Spleen (tissue), 11 donors: ENCODE data around the gene DUSP16. TPM values are rescaled to one million over a fixed set of nuclear protein-coding genes. Genes with fewer than 3 reads are reported as not detected.

Experiments used
- DNase-seq: peaks from one replicate; pipeline ENCODE4 v3.0.0-alpha.2; 2020
- H3K27ac ChIP-seq, 8 donors: fragments of 200-600 bp; sonication (generic) in 7 of 8; 1 replicate in 4 of 8; 2 replicates in 4 of 8; pipeline versions ENCODE4 v1.5.0 to v1.8.0; 2016 to 2021; ENCODE audit warnings: inconsistent platforms in 4 of 8, mild to moderate bottlenecking in 4 of 8, moderate library complexity in 1 of 8
- H3K27me3 ChIP-seq, 7 donors: fragments of 200-600 bp; sonication (generic) in 6 of 7; replicated peaks in 1 of 7; 1 replicate in 4 of 7; 2 replicates in 3 of 7; pipeline versions ENCODE4 v1.5.0 to v1.8.0; 2016 to 2021; ENCODE audit warnings: inconsistent platforms in 3 of 7, mild to moderate bottlenecking in 1 of 7
- H3K36me3 ChIP-seq, 6 donors: fragments of 200-600 bp; sonication (generic) in 5 of 6; 1 replicate in 4 of 6; 2 replicates in 2 of 6; pipeline versions ENCODE4 v1.5.0 to v1.8.0; 2016 to 2021; ENCODE audit warnings: inconsistent platforms in 2 of 6
- H3K4me1 ChIP-seq, 6 donors: fragments of 200-600 bp; sonication (generic) in 5 of 6; 1 replicate in 3 of 6; 2 replicates in 3 of 6; pipeline versions ENCODE4 v1.5.0 to v1.8.0; 2016 to 2021; ENCODE audit warnings: inconsistent platforms in 3 of 6
- H3K4me3 ChIP-seq, 8 donors: fragments of 200-600 bp; sonication (generic) in 7 of 8; 1 replicate in 4 of 8; 2 replicates in 4 of 8; pipeline versions ENCODE4 v1.5.0 to v1.8.0; 2016 to 2021; ENCODE audit warnings: inconsistent platforms in 4 of 8, mild to moderate bottlenecking in 4 of 8, moderate library complexity in 2 of 8
- H3K9me3 ChIP-seq, 8 donors: fragments of 200-600 bp; sonication (generic) in 7 of 8; 1 replicate in 4 of 8; 2 replicates in 4 of 8; pipeline versions ENCODE4 v1.5.0 to v1.8.0; 2016 to 2021; ENCODE audit warnings: inconsistent platforms in 4 of 8
- CTCF ChIP-seq, 11 experiments: fragments of 200-600 bp in 7 of 11; fragments of 450-650 bp in 4 of 11; sonication (generic) in 4 of 11; IDR thresholded peaks in 8 of 11; conservative IDR thresholded peaks in 3 of 11; 1 replicate in 7 of 11; 2 replicates in 4 of 11; pipeline versions ENCODE4 v1.4.0 to v1.8.0; 2016 to 2021; ENCODE audit warnings: antibody characterized with exemption in 11 of 11, inconsistent platforms in 4 of 11, mild to moderate bottlenecking in 1 of 11
- POLR2A ChIP-seq, 3 donors: fragments of 450-650 bp; IDR thresholded peaks; one replicate each; pipeline ENCODE4 v1.5.1; 2017; ENCODE audit warnings: antibody characterized with exemption in 3 of 3, mild to moderate bottlenecking in 1 of 3
- POLR2AphosphoS5 ChIP-seq, 3 donors: sonication (generic); formaldehyde crosslinking; IDR thresholded peaks; one replicate each; pipeline ENCODE4 v1.5.1; 2017; ENCODE audit warnings: antibody characterized with exemption in 3 of 3
- WGBS, 5 donors: extraction: QIAGEN DNeasy Blood & Tissue Kit in 3 of 5; methylation state at CpG; one replicate each; pipeline versions ENCODE4 v1.1.5 to v1.1.7; 2013 to 2018; 5-methylcytosine and 5-hydroxymethylcytosine counted together
- intact Hi-C: fragments of 100-400 bp; cut with DNase I; formaldehyde crosslinking; loops from one replicate; pipeline ENCODE4 v1.15.0; 2023; ENCODE audit warnings: low total_unique reads
- polyA plus RNA-seq, 3 donors: library from polyadenylated mRNA; stranded (reverse); fragments of 200-250 nt; gene quantifications; one replicate each; pipeline ENCODE4 v1.2.1, GENCODE V29; 2013
- total RNA-seq, 7 donors: library from RNA; depleted of rRNA in 3 of 7; stranded (reverse); fragments of >200 nt in 3 of 7; fragmentation: NEBNext Ultra II Directional in 4 of 7; extraction: Animal tissue kit (Norgen Biotek cat#: 25700) in 4 of 7; gene quantifications; one replicate each; pipeline versions ENCODE4 v1.1.0 to v1.2.1, GENCODE V29; 2016 to 2021
- donor health status: healthy with polysubstance abuse.
- donor health status: DM: no; HTN: no; CAD: no; lungs with moderate emphysema.
- donor health status: DM: no; HTN: no; CAD: no.
- donor health status: Bipolar disorder and iron deficiency.
- donor health status: healthy.
- donor health status: DM: no; HTN: no; CAD: no.
- donor health status: DM: yes; HTN: yes; CAD: no.

The DUSP16 gene
- total and polyA plus RNA-seq, 10 donors: 2.2 to 43.7 (median 20.8) TPM

- Histone ChIP-seq H3K36me3 (peaks cover 0 to 4% (median 0%) of the 10 kb centered on the region in 6 donors), H3K4me3 (no peak overlapping the region), H3K27me3 (no peaks in the 10 kb centered on the region), H3K9me3 (no peaks in the 10 kb centered on the region), H3K27ac (no peak overlapping the region), H3K4me1 (peaks cover 0 to 39% (median 8%) of the 10 kb centered on the region in 6 donors)
- 83 to 90% (median 87%) methylated on average over 4 of the region's 4 CpGs for WGBS, 5 donors
- intact Hi-C loops: no loop called here
- TF ChIP-seq POLR2A (IDR thresholded peaks at IDR 0.05) (no peak), CTCF (IDR thresholded peaks at IDR 0.05 in 8 of 11, conservative IDR thresholded peaks at IDR 0.05 in 3 of 11) (no peak)
- DNase-seq: no peak
These were observed 19.7 kb downstream of the DUSP16 start for GRCh38 chr12:12542964-12543363.

GRCh38 chr12:12542286-12542685 lies 20.4 kb downstream of the DUSP16 start:
- no peak for DNase-seq
- H3K4me1 ChIP-seq: peaks cover 0 to 33% (median 8%) of the 10 kb centered on the region in 6 donors
- no peaks in the 10 kb centered on the region for H3K9me3 ChIP-seq
- H3K27me3 ChIP-seq: no peaks in the 10 kb centered on the region
- H3K27ac ChIP-seq: no peak overlapping the region
- peaks cover 0 to 4% (median 0%) of the 10 kb centered on the region in 6 donors for H3K36me3 ChIP-seq
- TF ChIP-seq CTCF (IDR thresholded peaks at IDR 0.05 in 8 of 11, conservative IDR thresholded peaks at IDR 0.05 in 3 of 11) (no peak), POLR2AphosphoS5 (IDR thresholded peaks at IDR 0.05) (no peak), POLR2A (IDR thresholded peaks at IDR 0.05) (no peak)
- no peak overlapping the region for H3K4me3 ChIP-seq
- WGBS, 5 donors: 92 to 99% (median 97%) methylated on average over 5 of the region's 5 CpGs
- intact Hi-C loops: no loop called here

- Histone ChIP-seq H3K9me3 (no peaks in the 10 kb centered on the region), H3K27me3 (no peaks in the 10 kb centered on the region), H3K4me1 (peaks cover 0 to 32% (median 8%) of the 10 kb centered on the region in 6 donors), H3K4me3 (no peak overlapping the region), H3K36me3 (peaks cover 0 to 4% (median 0%) of the 10 kb centered on the region in 6 donors), H3K27ac (no peak overlapping the region)
- TF ChIP-seq POLR2AphosphoS5 (IDR thresholded peaks at IDR 0.05): no peak
- no peak for TF ChIP-seq POLR2A (IDR thresholded peaks at IDR 0.05)
- no peak for TF ChIP-seq CTCF (IDR thresholded peaks at IDR 0.05 in 8 of 11, conservative IDR thresholded peaks at IDR 0.05 in 3 of 11)
- 92 to 97% (median 96%) methylated on average over 4 of the region's 4 CpGs for WGBS, 5 donors
- intact Hi-C loops: no loop called here
- DNase-seq: no peak
These were observed 20.9 kb downstream of the DUSP16 start for GRCh38 chr12:12541782-12542181.

GRCh38 chr12:12540261-12541013 lies 22.2 kb downstream of the DUSP16 start:
- no peak for DNase-seq
- H3K4me3 ChIP-seq: no peak overlapping the region
- no peaks in the 10 kb centered on the region for H3K27me3 ChIP-seq
- peaks cover 0 to 4% (median 0%) of the 10 kb centered on the region in 6 donors for H3K36me3 ChIP-seq
- no peaks in the 10 kb centered on the region for H3K9me3 ChIP-seq
- intact Hi-C loops: no loop called here
- WGBS, 5 donors: 60 to 68% (median 64%) methylated on average over 5 of the region's 5 CpGs
- TF ChIP-seq POLR2A (IDR thresholded peaks at IDR 0.05) (no peak), POLR2AphosphoS5 (IDR thresholded peaks at IDR 0.05) (peak in 1 of 3 donors; percentile 16)
- peaks cover 0 to 32% (median 8%) of the 10 kb centered on the region in 6 donors for H3K4me1 ChIP-seq
- H3K27ac ChIP-seq: no peak overlapping the region
